IMR-90 (cell line): ENCODE measurements around the gene DEFB123. TPM values are rescaled to one million over a fixed set of nuclear protein-coding genes. Genes with fewer than 3 reads are reported as not detected.

Source experiments
- ATAC-seq: fragments of 200-7000 bp; cut with Tn5 transposase; 2 replicates; pipeline ENCODE4 v1.9.1; 2020; ENCODE audit warnings: low read depth, mild to moderate bottlenecking, moderate library complexity
- BruUV-seq: library from RNA; stranded (reverse); fragments of 400-500 nt; replicated peaks from 2 replicates; lab custom pipeline; 2021; lab: Mats Ljungman, UMichigan
- CTCF ChIA-PET: fragments of 300-600 bp; formaldehyde crosslinking; extraction: SDS; loops from one replicate; lab custom pipeline; 2021; ENCODE audit warnings: antibody characterized with exemption; lab: Yijun Ruan, JAX
- POLR2A ChIA-PET: fragments of 300-600 bp; sonication (Branson Sonifier 250); formaldehyde crosslinking; loops from one replicate; lab custom pipeline; 2022; ENCODE audit warnings: antibody characterized with exemption; ENCODE audit not compliant: unreplicated experiment; lab: Charles Lee
- DNase-seq: peaks from one replicate; pipeline ENCODE4 v3.0.0; 2013
- H2AFZ ChIP-seq: replicated peaks from 2 replicates; pipeline ENCODE3; 2013; ENCODE audit warnings: low read length, mild to moderate bottlenecking; ENCODE audit not compliant: poor library complexity
- H2AK5ac ChIP-seq: 2 replicates; pipeline ENCODE4 v1.6.1; 2013; ENCODE audit warnings: low read depth, low read length, inconsistent platforms
- H2AK9ac ChIP-seq: replicated peaks from 2 replicates; pipeline ENCODE3; 2013; ENCODE audit warnings: mild to moderate bottlenecking, low read depth, low read length, moderate library complexity; ENCODE audit not compliant: poor library complexity
- H2BK120ac ChIP-seq: 2 replicates; pipeline ENCODE4 v1.6.1; 2013; ENCODE audit warnings: low read depth, low read length, inconsistent platforms
- H2BK15ac ChIP-seq: 3 replicates; pipeline ENCODE4 v1.6.1; 2013; ENCODE audit warnings: low read depth, low read length, inconsistent platforms
- H2BK20ac ChIP-seq: 2 replicates; pipeline ENCODE4 v1.6.1; 2013; ENCODE audit warnings: low read depth, mild to moderate bottlenecking, inconsistent platforms, low read length, moderate library complexity
- H2BK5ac ChIP-seq: 2 replicates; pipeline ENCODE4 v1.6.1; 2013; ENCODE audit warnings: mild to moderate bottlenecking, low read depth, low read length, inconsistent platforms; ENCODE audit not compliant: poor library complexity, severe bottlenecking
- H3K14ac ChIP-seq: replicated peaks from 2 replicates; pipeline ENCODE4 v1.6.1; 2013; ENCODE audit warnings: low read depth, low read length, inconsistent platforms
- H3K18ac ChIP-seq: 2 replicates; pipeline ENCODE4 v1.6.1; 2013; ENCODE audit warnings: low read depth, low read length, control low read depth
- H3K23ac ChIP-seq: 2 replicates; pipeline ENCODE4 v1.6.1; 2013; ENCODE audit warnings: low read depth, low read length, inconsistent platforms
- H3K27ac ChIP-seq: 2 replicates; pipeline ENCODE4 v1.5.1; 2013; ENCODE audit warnings: mild to moderate bottlenecking, control low read depth, low read length; ENCODE audit not compliant: insufficient read depth
- H3K27me3 ChIP-seq: 2 replicates; pipeline ENCODE4 v1.6.1; 2013; ENCODE audit warnings: low read length; ENCODE audit not compliant: control insufficient read depth, insufficient read depth
- H3K36me3 ChIP-seq: 2 replicates; pipeline ENCODE4 v1.6.1; 2013; ENCODE audit warnings: low read length, mixed read lengths; ENCODE audit not compliant: control insufficient read depth, insufficient read depth
- H3K4ac ChIP-seq: 2 replicates; pipeline ENCODE4 v1.6.1; 2013; ENCODE audit warnings: low read depth, low read length, inconsistent platforms
- H3K4me1 ChIP-seq: 2 replicates; pipeline ENCODE4 v1.6.1; 2013; ENCODE audit warnings: low read length, mixed read lengths; ENCODE audit not compliant: control insufficient read depth, insufficient read depth
- H3K4me2 ChIP-seq: 2 replicates; pipeline ENCODE4 v1.6.1; 2013; ENCODE audit warnings: low read depth, mild to moderate bottlenecking, control low read depth, low read length, moderate library complexity
- H3K4me3 ChIP-seq: 2 replicates; pipeline ENCODE4 v1.5.1; 2013; ENCODE audit warnings: low read depth, mild to moderate bottlenecking, control low read depth, low read length, moderate library complexity; ENCODE audit not compliant: insufficient read depth
- H3K56ac ChIP-seq: 2 replicates; pipeline ENCODE4 v1.6.1; 2013; ENCODE audit warnings: low read length, inconsistent platforms; ENCODE audit not compliant: insufficient read depth; ENCODE audit errors: extremely low read depth
- H3K79me1 ChIP-seq, 2 experiments: 2 replicates each; pipeline ENCODE4 v1.6.1; 2013; ENCODE audit warnings: low read length in 2 of 2, inconsistent platforms in 1 of 2, low read depth in 1 of 2
- H3K9ac ChIP-seq: 2 replicates; pipeline ENCODE4 v1.6.1; 2013; ENCODE audit warnings: low read depth, low read length, control low read depth
- H3K9me1 ChIP-seq: 2 replicates; pipeline ENCODE4 v1.6.1; 2013; ENCODE audit warnings: low read length, inconsistent platforms; ENCODE audit not compliant: insufficient read depth
- H3K9me3 ChIP-seq: 2 replicates; pipeline ENCODE4 v1.6.1; 2013; ENCODE audit warnings: low read length; ENCODE audit not compliant: control insufficient read depth, insufficient read depth
- H4K20me1 ChIP-seq: 2 replicates; pipeline ENCODE4 v1.6.1; 2013; ENCODE audit warnings: low read length, inconsistent platforms; ENCODE audit not compliant: insufficient read depth
- H4K5ac ChIP-seq: 2 replicates; pipeline ENCODE4 v1.6.1; 2013; ENCODE audit warnings: mild to moderate bottlenecking, low read depth, low read length, control low read depth
- H4K8ac ChIP-seq, 2 experiments: 2 replicates each; pipeline ENCODE4 v1.6.1; 2013; ENCODE audit warnings: low read depth in 2 of 2, low read length in 2 of 2, control low read depth in 1 of 2, inconsistent platforms in 1 of 2
- H4K91ac ChIP-seq: 2 replicates; pipeline ENCODE4 v1.6.1; 2013; ENCODE audit warnings: low read depth, low read length, inconsistent platforms; ENCODE audit not compliant: insufficient read depth
- BHLHE40 ChIP-seq: fragments of 150-350 bp; IDR thresholded peaks from 2 replicates; pipeline ENCODE4 v1.6.1; 2016; ENCODE audit warnings: mild to moderate bottlenecking, low read depth, low read length
- CEBPB ChIP-seq: IDR thresholded peaks from 2 replicates; pipeline ENCODE4 v1.6.1; 2012; ENCODE audit warnings: low read depth, low read length, improper control_type of control experiment
- CHD1 ChIP-seq: IDR thresholded peaks from 2 replicates; pipeline ENCODE4 v1.6.1; 2012; ENCODE audit warnings: low read depth, low read length, improper control_type of control experiment
- FOS ChIP-seq: fragments of 150-350 bp; IDR thresholded peaks from 2 replicates; pipeline ENCODE4 v1.6.1; 2016; ENCODE audit warnings: low read depth, low read length
- MAZ ChIP-seq: IDR thresholded peaks from 2 replicates; pipeline ENCODE4 v1.6.1; 2012; ENCODE audit warnings: low read depth, mild to moderate bottlenecking, low read length, improper control_type of control experiment, moderate library complexity, borderline replicate concordance
- MXI1 ChIP-seq: IDR thresholded peaks from 2 replicates; pipeline ENCODE4 v1.6.1; 2012; ENCODE audit warnings: low read depth, mild to moderate bottlenecking, low read length, moderate library complexity, borderline replicate concordance
- NFE2L2 ChIP-seq: fragments of 150-350 bp; IDR thresholded peaks from 2 replicates; pipeline ENCODE4 v1.6.1; 2016; ENCODE audit warnings: low read depth, mild to moderate bottlenecking, low read length
- POLR2A ChIP-seq: IDR thresholded peaks from 2 replicates; pipeline ENCODE4 v1.6.1; 2012; ENCODE audit warnings: mild to moderate bottlenecking, low read depth, low read length
- RAD21 ChIP-seq: IDR thresholded peaks from 2 replicates; pipeline ENCODE4 v1.6.1; 2012; ENCODE audit warnings: low read length, improper control_type of control experiment
- RCOR1 ChIP-seq: IDR thresholded peaks from 2 replicates; pipeline ENCODE4 v1.6.1; 2012; ENCODE audit warnings: mild to moderate bottlenecking, low read length, improper control_type of control experiment; ENCODE audit not compliant: insufficient replicate concordance
- RFX5 ChIP-seq: IDR thresholded peaks from 2 replicates; pipeline ENCODE4 v1.8.0; 2012; ENCODE audit warnings: low read depth, mild to moderate bottlenecking, low read length, moderate library complexity
- SMC3 ChIP-seq: fragments of 150-350 bp; IDR thresholded peaks from 2 replicates; pipeline ENCODE4 v1.6.1; 2016; ENCODE audit warnings: low read depth, mild to moderate bottlenecking, antibody characterized with exemption, low read length, moderate library complexity
- WGBS, 2 experiments: methylation state at CpG; one replicate each; pipeline versions ENCODE4 v1.1.5 to v1.1.7; 2013; ENCODE audit warnings: missing lambda C conversion rate in 2 of 2; ENCODE audit not compliant: insufficient read length in 1 of 2; ENCODE audit errors: extremely low coverage in 2 of 2; 5-methylcytosine and 5-hydroxymethylcytosine counted together
- dilution Hi-C: fragments of 300-500 bp; cut with HindIII; formaldehyde crosslinking; loops from one replicate; pipeline ENCODE4 v1.14.3; 2018; ENCODE audit warnings: low sequenced_read_pairs; ENCODE audit not compliant: unreplicated experiment
- in situ Hi-C: fragments of 300-500 bp; cut with MboI; formaldehyde crosslinking; loops from 3 replicates; pipeline ENCODE4 v1.14.3; 2019; ENCODE audit warnings: low sequenced_read_pairs, inconsistent platforms, mixed read lengths
- intact Hi-C: fragments of 100-400 bp; cut with micrococcal nuclease; formaldehyde crosslinking; loops from 2 replicates; pipeline ENCODE4 v1.10.0; 2022
- polyA plus RNA-seq, 3 experiments: library from polyadenylated mRNA; depleted of rRNA; stranded (reverse); fragments of >200 nt; gene quantifications; 2 replicates each; pipeline ENCODE4 v1.2.3, GENCODE V29; 2012; ENCODE audit warnings: low replicate concordance in 1 of 3
- total RNA-seq: library from RNA; depleted of rRNA; stranded (reverse); fragments of >200 nt; gene quantifications from 2 replicates; pipeline ENCODE4 v1.2.3, GENCODE V29; 2012
- TF ChIP-seq, protein P1 (sequence below): conservative IDR thresholded peaks from 2 replicates; pipeline ENCODE4 v1.5.1; 2012; ENCODE audit warnings: mild to moderate bottlenecking, low read depth, low read length, improper control_type of control experiment
- TF ChIP-seq, protein P2 (sequence below): fragments of 150-350 bp; IDR thresholded peaks from 2 replicates; pipeline ENCODE4 v1.6.1; 2016; ENCODE audit warnings: low read depth, mild to moderate bottlenecking, low read length, moderate library complexity, borderline replicate concordance

DEFB123 gene
- total and polyA plus RNA-seq, 2 of the 4 experiments (the other 2 are of a cell fraction) = not detected

- Histone ChIP-seq H3K79me1 (no peaks in the 10 kb centered on the region), H3K27me3 (no peaks in the 10 kb centered on the region), H3K4me1 (no peaks in the 10 kb centered on the region), H3K9me1 (no peaks in the 10 kb centered on the region), H3K9me3 (no peaks in the 10 kb centered on the region), H2BK5ac (no peak overlapping the region), H3K27ac (no peak overlapping the region), H3K4me3 (no peak overlapping the region), H3K14ac (no peak overlapping the region), H3K4me2 (no peak overlapping the region), H2BK15ac (no peak overlapping the region), H2BK120ac (no peak overlapping the region), H2AK5ac (no peak overlapping the region), H3K18ac (no peak overlapping the region), H3K4ac (no peak overlapping the region), H4K5ac (no peak overlapping the region), H4K91ac (no peak overlapping the region), H3K56ac (no peak overlapping the region), H2AFZ (no peak overlapping the region), H4K8ac (no peak overlapping the region), H3K36me3 (no peaks in the 10 kb centered on the region), H2BK20ac (no peak overlapping the region), H3K9ac (no peak overlapping the region), H3K23ac (no peak overlapping the region), H4K20me1 (no peaks in the 10 kb centered on the region), H2AK9ac (no peak overlapping the region)
- dilution Hi-C loops = no loop called here
- ChIA-PET POLR2A (interaction anchor here (0.7 kb wide), 1 partner anchor 11 kb away, joined by 16 read pairs; no protein-coding TSS in a partner anchor), CTCF (interaction anchor here (0.6 to 1.6 kb wide), 3 partner anchors 9 to 53 kb away, joined by 3 to 4 read pairs (median 4); no protein-coding TSS in a partner anchor)
- DNase-seq = no peak
- no TSS peak for BruUV-seq
- intact Hi-C loops = no loop called here
- ATAC-seq = no peak
- in situ Hi-C loops = no loop called here
- WGBS, 2 experiments = no CpG with 5 or more reads among the region's 8 CpGs
- no peak for TF ChIP-seq MXI1
- no peak for TF ChIP-seq FOS
- no peak for TF ChIP-seq RCOR1
- no peak for TF ChIP-seq MAZ
- no peak for TF ChIP-seq RAD21
- no peak for TF ChIP-seq POLR2A
- TF ChIP-seq SMC3 = no peak
- TF ChIP-seq NFE2L2 = no peak
- TF ChIP-seq, protein P1, sequence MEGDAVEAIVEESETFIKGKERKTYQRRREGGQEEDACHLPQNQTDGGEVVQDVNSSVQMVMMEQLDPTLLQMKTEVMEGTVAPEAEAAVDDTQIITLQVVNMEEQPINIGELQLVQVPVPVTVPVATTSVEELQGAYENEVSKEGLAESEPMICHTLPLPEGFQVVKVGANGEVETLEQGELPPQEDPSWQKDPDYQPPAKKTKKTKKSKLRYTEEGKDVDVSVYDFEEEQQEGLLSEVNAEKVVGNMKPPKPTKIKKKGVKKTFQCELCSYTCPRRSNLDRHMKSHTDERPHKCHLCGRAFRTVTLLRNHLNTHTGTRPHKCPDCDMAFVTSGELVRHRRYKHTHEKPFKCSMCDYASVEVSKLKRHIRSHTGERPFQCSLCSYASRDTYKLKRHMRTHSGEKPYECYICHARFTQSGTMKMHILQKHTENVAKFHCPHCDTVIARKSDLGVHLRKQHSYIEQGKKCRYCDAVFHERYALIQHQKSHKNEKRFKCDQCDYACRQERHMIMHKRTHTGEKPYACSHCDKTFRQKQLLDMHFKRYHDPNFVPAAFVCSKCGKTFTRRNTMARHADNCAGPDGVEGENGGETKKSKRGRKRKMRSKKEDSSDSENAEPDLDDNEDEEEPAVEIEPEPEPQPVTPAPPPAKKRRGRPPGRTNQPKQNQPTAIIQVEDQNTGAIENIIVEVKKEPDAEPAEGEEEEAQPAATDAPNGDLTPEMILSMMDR = no peak
- TF ChIP-seq, protein P2, sequence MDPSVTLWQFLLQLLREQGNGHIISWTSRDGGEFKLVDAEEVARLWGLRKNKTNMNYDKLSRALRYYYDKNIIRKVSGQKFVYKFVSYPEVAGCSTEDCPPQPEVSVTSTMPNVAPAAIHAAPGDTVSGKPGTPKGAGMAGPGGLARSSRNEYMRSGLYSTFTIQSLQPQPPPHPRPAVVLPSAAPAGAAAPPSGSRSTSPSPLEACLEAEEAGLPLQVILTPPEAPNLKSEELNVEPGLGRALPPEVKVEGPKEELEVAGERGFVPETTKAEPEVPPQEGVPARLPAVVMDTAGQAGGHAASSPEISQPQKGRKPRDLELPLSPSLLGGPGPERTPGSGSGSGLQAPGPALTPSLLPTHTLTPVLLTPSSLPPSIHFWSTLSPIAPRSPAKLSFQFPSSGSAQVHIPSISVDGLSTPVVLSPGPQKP = no peak
- no peak for TF ChIP-seq RFX5
- TF ChIP-seq BHLHE40 = no peak
- no peak for TF ChIP-seq CEBPB
- TF ChIP-seq CHD1 = no peak
These were observed 9.3 kb downstream of the DEFB123 start for GRCh38 chr20:31449511-31450414.
